Body of pancreas (tissue), 4 donors: ENCODE data around the gene CRTAP.

Experiments used
- POLR2A ChIP-seq, 3 donors: fragments of 450-650 bp; IDR thresholded peaks; one replicate each; pipeline ENCODE4 v1.6.1; 2016; ENCODE audit warnings: antibody characterized with exemption in 3 of 3, mild to moderate bottlenecking in 2 of 3
- TF ChIP-seq, protein P1 (sequence below), 7 experiments: fragments of 450-650 bp in 4 of 7; fragments of 200-600 bp in 3 of 7; sonication (generic) in 3 of 7; IDR thresholded peaks; one replicate each; pipeline ENCODE4 v1.5.1; 2016 to 2019; ENCODE audit warnings: antibody characterized with exemption in 7 of 7

DNA sequence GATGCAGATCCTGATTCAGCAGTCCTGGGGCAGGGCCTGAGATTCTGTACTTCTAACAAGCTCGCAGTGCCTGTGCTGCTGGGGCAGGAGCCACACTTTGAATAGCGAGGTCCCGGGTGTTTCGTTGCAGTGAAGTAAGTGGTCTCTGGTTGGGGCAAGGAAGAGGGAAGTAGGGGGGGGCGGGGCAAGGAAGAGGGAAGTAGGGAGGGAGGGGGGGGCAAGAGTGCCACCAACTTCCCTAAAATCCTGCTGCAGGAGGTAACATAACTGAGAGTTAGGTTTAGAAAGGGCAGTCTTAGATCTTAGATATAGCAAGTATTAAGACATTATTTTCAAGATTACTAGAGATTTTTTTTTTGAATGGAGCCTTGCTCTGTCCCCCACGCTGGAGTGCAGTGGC is 35.5 kb downstream of the CRTAP start:
- TF ChIP-seq, protein P1, sequence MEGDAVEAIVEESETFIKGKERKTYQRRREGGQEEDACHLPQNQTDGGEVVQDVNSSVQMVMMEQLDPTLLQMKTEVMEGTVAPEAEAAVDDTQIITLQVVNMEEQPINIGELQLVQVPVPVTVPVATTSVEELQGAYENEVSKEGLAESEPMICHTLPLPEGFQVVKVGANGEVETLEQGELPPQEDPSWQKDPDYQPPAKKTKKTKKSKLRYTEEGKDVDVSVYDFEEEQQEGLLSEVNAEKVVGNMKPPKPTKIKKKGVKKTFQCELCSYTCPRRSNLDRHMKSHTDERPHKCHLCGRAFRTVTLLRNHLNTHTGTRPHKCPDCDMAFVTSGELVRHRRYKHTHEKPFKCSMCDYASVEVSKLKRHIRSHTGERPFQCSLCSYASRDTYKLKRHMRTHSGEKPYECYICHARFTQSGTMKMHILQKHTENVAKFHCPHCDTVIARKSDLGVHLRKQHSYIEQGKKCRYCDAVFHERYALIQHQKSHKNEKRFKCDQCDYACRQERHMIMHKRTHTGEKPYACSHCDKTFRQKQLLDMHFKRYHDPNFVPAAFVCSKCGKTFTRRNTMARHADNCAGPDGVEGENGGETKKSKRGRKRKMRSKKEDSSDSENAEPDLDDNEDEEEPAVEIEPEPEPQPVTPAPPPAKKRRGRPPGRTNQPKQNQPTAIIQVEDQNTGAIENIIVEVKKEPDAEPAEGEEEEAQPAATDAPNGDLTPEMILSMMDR (IDR thresholded peaks at IDR 0.05): no peak
- no peak for TF ChIP-seq POLR2A (IDR thresholded peaks at IDR 0.05)
